ENCODE measurements around the gene LCN10. TPM values are rescaled to one million over a fixed set of nuclear protein-coding genes. Genes with fewer than 3 reads are reported as not detected.
A peak's percentile ranks its signal among the peaks of the same experiment; 100 is the strongest.

Gene LCN10
- total RNA-seq, 1 experiment from 2014 or later, result 1.5 TPM

GRCh38 chr9:136728080-136728547 is 14.6 kb downstream of the LCN10 start:
- H3K4ac ChIP-seq (ENCODE audit: low read depth, low read length), result no peak overlapping the region
- no peak overlapping the region for H3K27ac ChIP-seq (ENCODE audit: insufficient read length, low read depth, low read length)
- no CpG with 5 or more reads among the region's 66 CpGs for WGBS (ENCODE audit: extremely low coverage, insufficient read length, low lambda C conversion rate)
- H3K27me3 ChIP-seq (ENCODE audit: insufficient read depth, low read length), result no peaks in the 10 kb centered on the region
- peak overlapping the region; percentile 72; the same call in 1 of the 2 replicates for H3K14ac ChIP-seq (ENCODE audit: insufficient read depth, low read length)
- H2BK20ac ChIP-seq (ENCODE audit: low read depth, low read length, poor library complexity, severe bottlenecking), result no peak overlapping the region
- peak; percentile 76 for DNase-seq
- no peaks in the 10 kb centered on the region for H3K9me3 ChIP-seq (ENCODE audit: control insufficient read depth, low read depth, low read length)
- H2AFZ ChIP-seq (ENCODE audit: low read length), result no peak overlapping the region
- H2BK15ac ChIP-seq (ENCODE audit: low read depth, low read length), result no peak overlapping the region
- H4K91ac ChIP-seq (ENCODE audit: insufficient read length, low read depth, low read length), result no peak overlapping the region
- no peak overlapping the region for H3K56ac ChIP-seq (ENCODE audit: insufficient read length, low read depth, low read length)
- H2BK12ac ChIP-seq (ENCODE audit: insufficient read length, low read depth, low read length), result no peak overlapping the region
- Mint-ChIP-seq H3K36me3 (ENCODE audit: insufficient read depth in 1 of 3, low read depth in 3 of 3) (peaks cover 28 to 41% (median 36%) of the 10 kb centered on the region in 3 experiments), H3K27me3 (ENCODE audit: low read depth) (peaks cover 11% of the 10 kb centered on the region), H3K27ac (no peak overlapping the region), H3K4me3 (peak overlapping the region; percentile 94 to 96; a peak in 4 of 5 replicates), H3K9me3 (no peaks in the 10 kb centered on the region; a peak in 1 of 5 replicates), H3K4me1 (peaks cover 10 to 24% of the 10 kb centered on the region in 2 experiments)
- peak; percentile 94 for TF ChIP-seq CTCF (conservative IDR thresholded peaks at IDR 0.05)
- no peak overlapping the region for H3K18ac ChIP-seq (ENCODE audit: insufficient read length, low read depth, low read length)
- H3K23ac ChIP-seq (ENCODE audit: insufficient read length, low read depth, low read length), result no peak overlapping the region
- H4K20me1 ChIP-seq (ENCODE audit: control insufficient read depth, insufficient read depth, insufficient read length), result no peaks in the 10 kb centered on the region
- H2AK5ac ChIP-seq (ENCODE audit: insufficient read length, low read length), result no peak overlapping the region
- H3K4me2 ChIP-seq (ENCODE audit: insufficient read depth, insufficient read length, low read length), result peak overlapping the region; percentile 93
- no peak overlapping the region for H3T11ph ChIP-seq (ENCODE audit: low read length)
- no peaks in the 10 kb centered on the region for H3K4me1 ChIP-seq (ENCODE audit: insufficient read depth, low read length)
- H3K9ac ChIP-seq (ENCODE audit: extremely low read depth, insufficient read length, low read length), result peak overlapping the region; percentile 88
- H2BK120ac ChIP-seq (ENCODE audit: low read depth, low read length, poor library complexity, severe bottlenecking), result no peak overlapping the region
- no peak overlapping the region for H4K8ac ChIP-seq (replicated peaks; ENCODE audit: insufficient read length, low read depth, low read length)
- H3K23me2 ChIP-seq (ENCODE audit: insufficient read length, low read depth, low read length, poor library complexity, severe bottlenecking), result peaks cover 10% of the 10 kb centered on the region
- H2BK5ac ChIP-seq (ENCODE audit: insufficient read length, low read length), result no peak overlapping the region
- H3K79me2 ChIP-seq (ENCODE audit: insufficient read depth, low read length), result peaks cover 11% of the 10 kb centered on the region; the same call in 1 of the 2 replicates
- peaks cover 6% of the 10 kb centered on the region for H3K79me1 ChIP-seq (ENCODE audit: insufficient read depth, low read depth, low read length, poor library complexity, severe bottlenecking)
- H4K5ac ChIP-seq (ENCODE audit: insufficient read length, low read depth, low read length), result no peak overlapping the region
